HG02973 (cell line): ENCODE measurements around the gene GPR183.
"Not testable (repeated sequence)": the region's sequence is repeated elsewhere in the genome, so short reads cannot be mapped to it uniquely, and the experiment has no call there.

Experiments
- ATAC-seq: cut with Tn5 transposase; IDR thresholded peaks from one replicate; pipeline ENCODE4 v1.9.1; 2021; ENCODE audit warnings: moderate library complexity; ENCODE audit not compliant: unreplicated experiment

GPR183 gene

DNA sequence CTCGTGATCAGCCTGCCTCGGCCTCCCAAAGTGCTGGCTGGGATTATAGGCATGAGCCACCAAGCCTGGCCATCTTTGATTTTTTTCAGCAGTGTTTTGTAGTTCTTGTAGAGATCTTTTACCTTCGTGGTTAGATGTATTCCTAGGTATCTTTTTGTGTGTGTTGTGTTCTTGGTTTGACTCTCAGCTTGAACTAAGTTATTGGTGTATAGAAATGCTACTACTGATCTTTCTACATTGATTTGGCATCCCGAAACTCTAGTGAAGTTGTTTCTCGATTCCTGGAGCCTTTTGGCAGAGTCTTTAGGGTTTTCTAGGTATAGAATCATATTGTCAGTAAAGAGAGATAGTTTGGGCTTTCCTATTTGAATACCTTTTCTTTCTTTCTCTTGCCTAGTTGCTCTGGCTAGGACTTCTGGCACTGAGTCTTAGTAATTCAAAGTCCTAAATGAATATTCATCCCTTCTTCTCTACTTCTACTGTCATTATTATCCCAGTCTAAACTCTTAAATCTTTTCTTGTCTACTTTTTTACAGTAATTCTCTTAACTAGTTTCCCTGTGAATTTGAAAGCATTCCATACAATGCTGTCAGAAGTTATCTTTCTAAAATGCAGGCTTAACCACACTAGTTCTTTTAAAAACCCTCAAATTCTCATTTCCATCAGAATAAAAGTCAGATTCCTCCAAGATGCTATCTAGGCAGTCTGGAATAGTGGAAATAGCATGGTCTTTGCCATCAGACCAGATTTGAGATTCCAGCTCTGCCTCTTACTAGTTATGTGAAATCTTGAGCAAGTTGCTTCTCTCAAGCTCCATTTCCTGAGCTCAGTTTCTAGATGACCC lies 56.0 kb downstream of the GPR183 start:
- no peak for ATAC-seq

DNA sequence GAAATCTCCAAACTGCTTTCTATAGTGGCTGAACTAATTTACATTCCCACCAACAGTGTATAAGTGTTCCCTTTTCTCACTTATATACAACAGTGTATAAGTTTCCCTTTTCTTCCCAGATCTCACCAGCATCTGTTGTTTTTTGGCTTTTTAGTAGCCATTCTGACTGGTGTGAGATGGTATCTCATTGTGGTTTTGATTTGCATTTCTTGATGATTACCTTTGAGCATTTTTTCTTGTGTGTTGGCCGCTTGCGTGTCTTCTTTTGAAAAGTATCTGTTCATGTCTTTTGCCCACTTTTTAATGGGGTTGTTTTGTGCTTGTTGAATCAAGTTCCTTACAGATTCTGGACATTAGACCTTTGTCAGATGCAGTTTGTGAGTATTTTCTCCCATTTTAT lies 57.6 kb downstream of the GPR183 start:
- ATAC-seq: not testable (repeated sequence)

DNA sequence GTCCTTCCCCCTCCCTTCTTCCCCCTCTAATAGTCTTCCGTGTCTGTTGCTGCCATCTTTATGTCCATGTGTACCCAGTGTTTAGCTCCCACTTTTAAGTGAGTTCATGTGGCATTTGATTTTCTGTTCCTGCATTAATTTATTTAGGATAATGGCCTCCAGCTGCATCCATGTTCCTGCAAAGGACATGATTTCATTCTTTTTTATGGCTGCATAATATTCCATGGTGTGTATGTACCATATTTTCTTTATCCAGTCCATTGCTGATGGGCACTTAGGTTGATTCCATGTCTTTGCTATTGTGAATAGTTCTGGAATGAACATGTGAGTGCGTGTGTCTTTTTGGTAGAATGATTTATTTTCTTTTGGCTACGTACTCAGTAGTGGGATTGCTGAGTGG lies 58.0 kb downstream of the GPR183 start:
- ATAC-seq: not testable (repeated sequence)

- ATAC-seq: no peak
Measured at GRCh38 chr13:99246100-99246499, 61.1 kb downstream of the GPR183 start.
